ENCODE data around the gene INPP5K. TPM values are rescaled to one million over a fixed set of nuclear protein-coding genes. Genes with fewer than 3 reads are reported as not detected.

Gene INPP5K
- polyA plus RNA-seq, 1 donor from 2014 or later: 51.7 TPM

DNA sequence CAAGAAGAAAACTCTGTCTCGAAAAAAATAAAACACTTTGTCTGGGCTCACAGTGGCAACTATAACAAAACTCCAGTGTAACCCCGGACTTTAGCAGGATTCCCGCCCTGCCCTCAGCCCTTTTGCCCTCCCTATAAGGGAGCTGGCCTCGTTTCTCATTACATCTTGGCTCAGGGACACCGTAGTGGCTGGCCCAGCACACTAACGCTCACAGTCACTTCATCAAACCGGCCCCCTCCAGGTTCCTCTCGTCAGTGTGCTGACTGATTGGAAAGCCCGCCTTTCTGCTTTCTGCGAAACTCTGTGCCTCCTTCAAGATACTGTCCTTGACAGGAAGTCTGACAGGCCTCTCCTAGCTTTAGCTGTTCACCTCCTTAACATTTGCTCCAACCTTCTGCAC lies 12.7 kb downstream of the INPP5K start:
- Mint-ChIP-seq H3K4me1 (peaks cover 0 to 3% (median 0%) of the 10 kb centered on the region in 3 donors), H3K27me3 (no peaks in the 10 kb centered on the region), H3K9me3 (no peaks in the 10 kb centered on the region), H3K36me3 (peaks cover 2% of the 10 kb centered on the region), H3K27ac (no peak overlapping the region), H3K4me3 (no peak overlapping the region)

DNA sequence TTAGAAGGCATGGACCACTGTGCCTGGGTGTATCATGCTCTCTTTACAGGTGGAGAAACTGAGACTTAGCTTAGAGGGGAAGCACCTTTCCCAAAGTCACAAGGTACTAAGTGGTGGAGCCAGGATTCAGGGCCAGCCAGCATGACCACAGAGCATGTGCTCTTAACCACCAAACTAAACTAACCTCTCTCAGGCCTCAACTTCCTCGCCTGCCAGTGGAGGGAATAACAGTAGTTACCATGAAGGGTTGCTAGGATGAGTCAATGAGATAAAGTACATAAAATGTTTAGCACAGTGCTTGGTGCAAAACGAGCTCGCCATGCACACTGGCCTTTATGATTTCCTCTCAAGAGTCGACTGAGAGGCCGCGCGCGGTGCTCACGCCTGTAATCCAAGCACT lies 17.5 kb downstream of the INPP5K start:
- H3K27ac Mint-ChIP-seq: peak overlapping the region in 1 of 3 donors; percentile 73
- H3K36me3 Mint-ChIP-seq: no peaks in the 10 kb centered on the region
- no peaks in the 10 kb centered on the region for H3K9me3 Mint-ChIP-seq
- peaks cover 0 to 3% (median 0%) of the 10 kb centered on the region in 3 donors for H3K4me1 Mint-ChIP-seq
- no peaks in the 10 kb centered on the region for H3K27me3 Mint-ChIP-seq
- no peak overlapping the region for H3K4me3 Mint-ChIP-seq

DNA sequence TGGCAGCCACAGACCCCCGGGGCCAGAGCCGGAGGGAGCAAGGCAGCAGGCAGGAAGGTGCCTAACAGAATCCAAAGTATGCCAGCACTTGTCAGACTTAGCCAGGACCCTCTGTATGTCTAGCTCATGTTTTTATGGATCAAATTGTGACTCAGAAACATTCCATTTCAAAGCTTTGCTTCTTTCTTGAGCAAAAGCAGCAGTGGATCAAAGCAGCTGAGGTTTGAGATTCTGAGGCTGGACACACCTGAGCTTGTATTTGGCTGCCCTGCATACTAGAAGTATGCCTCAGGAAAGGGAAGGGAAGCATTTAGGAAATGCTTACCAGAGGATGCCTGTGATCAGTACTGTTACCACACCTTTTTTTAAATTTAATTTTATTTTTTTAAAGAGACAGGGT lies 18.2 kb downstream of the INPP5K start:
- H3K27me3 Mint-ChIP-seq: no peaks in the 10 kb centered on the region
- H3K27ac Mint-ChIP-seq: no peak overlapping the region
- no peaks in the 10 kb centered on the region for H3K9me3 Mint-ChIP-seq
- H3K4me3 Mint-ChIP-seq: no peak overlapping the region
- H3K4me1 Mint-ChIP-seq: peaks cover 1 to 4% (median 3%) of the 10 kb centered on the region in 3 donors
- no peaks in the 10 kb centered on the region for H3K36me3 Mint-ChIP-seq

DNA sequence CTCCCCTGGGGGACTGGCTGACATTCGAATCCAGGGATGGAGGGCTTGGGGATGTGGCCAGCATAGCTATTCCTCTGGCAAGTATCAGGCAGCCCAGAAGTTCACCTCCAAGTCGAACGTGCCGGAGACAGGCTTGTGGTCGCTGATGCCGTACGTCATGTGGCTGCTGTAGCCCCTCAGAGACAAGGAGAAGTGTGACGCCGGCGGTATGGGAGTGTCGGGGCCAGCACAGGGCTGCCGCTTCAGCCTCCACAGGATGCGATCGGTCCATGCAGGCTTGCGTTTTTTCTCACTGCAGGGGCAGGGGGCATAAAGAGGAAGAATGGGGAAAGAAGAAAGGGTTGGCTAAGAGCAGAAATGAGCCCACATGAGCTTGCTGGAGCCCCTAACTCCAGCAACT lies 18.6 kb downstream of the INPP5K start:
- Mint-ChIP-seq H3K27me3 (no peaks in the 10 kb centered on the region), H3K4me1 (peaks cover 1 to 5% (median 3%) of the 10 kb centered on the region in 3 donors), H3K4me3 (no peak overlapping the region), H3K9me3 (no peaks in the 10 kb centered on the region), H3K36me3 (no peaks in the 10 kb centered on the region), H3K27ac (no peak overlapping the region)

DNA sequence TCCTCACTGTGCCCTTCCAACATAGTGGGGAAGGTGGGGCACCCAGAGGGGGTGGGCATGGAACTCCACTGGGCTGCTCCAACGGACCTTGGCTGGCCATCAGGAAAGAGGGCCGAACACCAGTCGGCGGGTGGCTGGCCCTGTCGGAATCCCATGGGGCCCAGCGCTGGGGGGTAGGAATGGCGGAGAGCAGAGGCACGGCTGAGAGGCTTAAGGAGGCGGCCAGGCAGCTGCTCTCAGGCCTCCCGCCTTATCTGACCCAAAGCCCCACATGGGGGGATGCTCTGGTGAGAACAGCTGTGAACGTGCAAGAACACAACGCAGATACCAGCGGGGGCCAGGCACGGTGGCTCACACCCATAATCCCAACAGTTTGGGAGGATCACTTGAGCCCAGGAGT lies 19.5 kb downstream of the INPP5K start:
- peaks cover 3 to 5% (median 4%) of the 10 kb centered on the region in 3 donors for H3K4me1 Mint-ChIP-seq
- no peak overlapping the region for H3K27ac Mint-ChIP-seq
- H3K27me3 Mint-ChIP-seq: no peaks in the 10 kb centered on the region
- H3K36me3 Mint-ChIP-seq: no peaks in the 10 kb centered on the region
- no peaks in the 10 kb centered on the region for H3K9me3 Mint-ChIP-seq
- no peak overlapping the region for H3K4me3 Mint-ChIP-seq

DNA sequence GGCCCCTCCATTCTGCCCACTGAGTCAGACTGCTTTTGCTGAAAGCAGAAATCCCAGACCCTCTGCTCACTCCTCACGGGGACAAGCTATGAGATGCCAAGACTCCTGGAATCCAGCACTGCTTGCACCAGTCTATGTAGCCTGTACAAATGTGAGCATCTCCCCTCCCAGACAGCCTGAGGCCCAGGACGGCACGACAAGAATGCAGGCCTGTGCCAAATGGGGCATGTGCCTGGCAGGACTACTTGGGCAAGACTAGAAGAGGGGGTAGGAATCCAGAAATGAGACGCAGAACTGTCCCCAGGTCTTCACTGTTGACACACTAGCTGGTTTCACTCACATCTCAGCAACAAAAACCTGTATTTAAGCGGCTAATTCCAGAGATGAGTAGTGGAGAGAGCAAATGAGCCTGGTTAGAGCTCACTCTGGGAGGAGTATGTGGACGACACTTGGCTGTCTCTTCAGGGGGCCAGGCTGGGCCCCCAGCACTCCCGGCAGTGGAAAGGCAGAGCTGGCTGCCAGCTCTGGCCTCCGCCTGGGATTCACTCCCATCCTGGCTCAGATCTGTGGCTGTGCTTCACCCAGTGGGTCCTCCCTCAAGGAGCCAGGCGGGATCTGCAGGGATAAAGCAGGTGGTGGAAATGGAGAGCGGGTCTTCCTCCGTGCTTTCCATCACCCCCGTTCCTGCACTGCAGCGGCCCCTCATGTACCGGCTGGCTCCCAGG lies 21.0 kb downstream of the INPP5K start:
- no peaks in the 10 kb centered on the region for H3K36me3 Mint-ChIP-seq

DNA sequence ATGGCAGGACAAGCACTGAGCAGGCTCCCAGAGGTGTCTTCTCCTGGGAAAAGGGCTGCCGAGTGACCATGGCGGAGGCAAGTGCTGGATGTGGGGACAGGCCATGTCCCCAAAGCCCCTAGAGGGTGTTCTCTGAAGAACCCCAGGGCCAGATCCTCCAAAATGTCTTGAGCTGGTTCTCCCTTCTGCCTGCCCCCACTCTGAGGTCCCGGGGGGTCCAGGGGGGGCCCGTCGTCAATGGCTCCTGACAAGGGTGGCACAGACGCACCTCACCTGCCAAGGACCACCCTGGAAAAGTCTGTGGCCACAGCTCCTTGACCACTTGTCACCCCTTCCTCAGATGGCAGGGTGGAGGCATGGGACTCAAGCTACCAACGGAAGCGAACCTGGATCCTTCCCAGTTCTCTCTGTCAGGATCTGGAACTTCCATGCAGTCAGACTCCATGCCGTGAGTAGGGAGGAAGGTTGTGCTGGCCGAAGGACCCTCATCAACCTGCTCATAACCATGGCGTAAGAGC lies 21.6 kb downstream of the INPP5K start:
- Mint-ChIP-seq H3K4me3 (peak overlapping the region in 1 of 4 donors; percentile 80), H3K4me1 (peaks cover 7 to 10% (median 8%) of the 10 kb centered on the region in 3 donors), H3K27me3 (no peaks in the 10 kb centered on the region)

More for the DNA sequence above, 21.0 kb downstream of the INPP5K start:
- Mint-ChIP-seq H3K4me3 (no peak overlapping the region), H3K4me1 (peaks cover 5 to 8% (median 7%) of the 10 kb centered on the region in 3 donors), H3K27ac (peak overlapping the region in 1 of 3 donors; percentile 32), H3K9me3 (no peaks in the 10 kb centered on the region), H3K27me3 (no peaks in the 10 kb centered on the region)

DNA sequence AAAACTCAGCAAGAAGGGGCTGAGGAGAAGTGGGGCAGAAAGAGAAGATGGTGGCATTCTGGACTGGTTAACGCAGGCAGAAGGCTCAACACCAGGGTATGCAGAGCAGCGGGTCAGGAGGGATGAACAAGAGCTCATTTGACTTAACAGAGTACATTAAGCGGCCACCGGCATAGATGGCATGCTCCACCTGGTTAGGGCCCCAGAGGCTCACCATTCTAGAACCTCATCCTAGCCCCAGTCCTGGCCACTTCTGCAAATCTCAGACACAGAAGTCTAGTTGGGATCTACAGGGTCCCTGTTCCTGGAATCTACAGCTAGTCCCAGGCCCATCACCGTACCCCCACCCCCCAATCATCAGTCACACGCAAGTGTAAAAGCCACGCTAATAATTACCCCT lies 22.2 kb downstream of the INPP5K start:
- Mint-ChIP-seq H3K4me3 (peak overlapping the region in 2 of 4 donors; percentile 52 to 80), H3K27ac (peak overlapping the region in 1 of 3 donors; percentile 54), H3K9me3 (no peaks in the 10 kb centered on the region)

More for the DNA sequence above, 21.6 kb downstream of the INPP5K start:
- H3K9me3 Mint-ChIP-seq: no peaks in the 10 kb centered on the region
- H3K27ac Mint-ChIP-seq: peak overlapping the region in 1 of 3 donors; percentile 54
- H3K36me3 Mint-ChIP-seq: no peaks in the 10 kb centered on the region

DNA sequence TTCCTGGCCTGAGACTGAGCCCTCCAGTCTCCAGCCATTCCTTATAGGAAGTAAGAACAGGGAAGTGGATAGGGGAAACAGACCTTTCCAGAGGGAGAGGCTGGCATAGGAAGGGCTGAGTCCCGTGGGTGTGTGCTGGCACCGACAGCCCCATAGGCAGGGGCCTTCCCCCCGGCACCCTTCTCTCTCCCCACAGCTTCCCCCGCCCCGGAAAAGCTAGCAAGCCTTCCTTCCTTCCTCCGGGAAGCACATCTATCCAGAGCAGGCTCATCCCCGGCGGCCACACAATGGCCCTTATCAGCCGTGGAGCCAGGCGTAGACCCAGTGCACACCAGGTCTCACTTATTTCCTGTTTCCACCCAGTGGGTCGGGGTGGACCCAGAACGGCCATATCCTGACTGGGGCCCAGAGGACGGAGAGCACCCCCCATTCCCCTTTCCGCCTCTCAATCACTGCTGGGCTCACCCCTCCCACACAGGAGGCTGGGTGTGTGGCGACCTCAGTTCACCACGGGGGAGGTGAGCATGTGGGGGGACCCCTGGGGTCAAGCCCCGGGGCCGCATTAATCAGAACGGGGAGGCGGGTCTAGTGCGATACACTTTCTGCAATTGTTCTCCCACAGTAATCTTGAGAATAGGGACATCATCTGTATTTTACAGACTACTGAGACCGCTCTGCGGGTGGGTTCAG lies 23.0 kb downstream of the INPP5K start:
- Mint-ChIP-seq H3K9me3 (no peaks in the 10 kb centered on the region), H3K27ac (peak overlapping the region in 2 of 3 donors; percentile 63 to 83), H3K4me3 (peak overlapping the region in 3 of 4 donors; percentile 45 to 80 (median 61)), H3K27me3 (no peaks in the 10 kb centered on the region), H3K36me3 (peaks cover 2% of the 10 kb centered on the region), H3K4me1 (peaks cover 8 to 17% (median 9%) of the 10 kb centered on the region in 3 donors)

More for the DNA sequence above, 22.2 kb downstream of the INPP5K start:
- Mint-ChIP-seq H3K27me3 (no peaks in the 10 kb centered on the region), H3K4me1 (peaks cover 7 to 10% (median 8%) of the 10 kb centered on the region in 3 donors), H3K36me3 (peaks cover under 1% of the 10 kb centered on the region)

DNA sequence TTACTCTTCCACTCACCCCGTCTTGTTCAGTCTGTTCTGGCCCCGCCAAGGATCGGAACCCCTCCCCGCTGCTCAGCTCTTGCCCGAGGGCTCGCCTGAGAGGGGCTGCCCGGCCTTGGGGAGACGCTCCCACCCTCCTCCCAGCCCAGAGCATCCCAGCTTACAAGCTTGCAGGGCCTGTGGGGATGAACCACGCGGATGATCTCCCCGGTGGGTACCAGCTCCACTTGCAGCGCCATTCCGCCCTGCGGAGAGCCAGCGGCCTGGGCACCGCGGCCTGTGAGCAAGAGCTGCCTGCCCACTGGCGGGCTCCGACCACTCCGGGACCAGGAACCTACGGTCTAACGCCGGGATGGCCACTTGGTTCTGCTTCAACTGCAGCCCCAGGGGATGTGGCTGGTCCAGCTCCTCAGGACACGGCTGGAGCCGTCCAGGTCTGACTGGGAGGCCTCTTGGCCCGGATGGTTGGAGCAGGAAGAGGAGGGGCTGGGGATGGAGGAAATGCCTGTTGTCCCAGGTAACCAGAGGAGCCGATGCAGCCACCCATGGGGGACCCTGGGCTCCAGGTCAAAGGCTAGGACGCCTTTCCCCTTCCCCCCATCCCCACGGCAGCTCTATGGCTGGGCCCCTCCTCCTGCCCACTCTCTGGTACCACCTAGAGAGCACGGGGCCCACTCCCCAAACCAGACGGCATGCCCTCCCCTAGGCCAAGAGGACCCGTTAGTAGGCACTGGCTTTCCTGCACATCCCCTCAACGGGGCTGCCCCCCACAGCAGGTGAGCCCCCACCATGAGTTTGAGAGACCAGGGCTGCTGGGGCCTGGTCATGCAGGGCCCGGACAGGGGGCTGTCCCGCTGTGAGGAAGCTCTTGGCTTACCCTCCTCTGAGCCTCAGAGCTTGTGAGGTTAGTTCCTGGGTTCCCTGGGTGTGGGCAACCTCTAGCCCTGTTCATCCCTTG lies 23.9 kb downstream of the INPP5K start, which contains the start of gene MYO1C:
TSS of gene MYO1C (minus strand) at position 438 of the 958 bp plus-strand sequence. CDS start at position 239, 199 bp downstream.
- Mint-ChIP-seq H3K27me3 (no peaks in the 10 kb centered on the region), H3K4me3 (peak within 1 kb of the TSS; percentile 80 to 93 (median 88)), H3K4me1 (peaks cover 8 to 19% (median 9%) of the 10 kb centered on the region in 3 donors), H3K27ac (peak within 1 kb of the TSS in 2 of 3 donors; percentile 63 to 83), H3K9me3 (no peaks in the 10 kb centered on the region), H3K36me3 (peaks cover 2% of the 10 kb centered on the region)

DNA sequence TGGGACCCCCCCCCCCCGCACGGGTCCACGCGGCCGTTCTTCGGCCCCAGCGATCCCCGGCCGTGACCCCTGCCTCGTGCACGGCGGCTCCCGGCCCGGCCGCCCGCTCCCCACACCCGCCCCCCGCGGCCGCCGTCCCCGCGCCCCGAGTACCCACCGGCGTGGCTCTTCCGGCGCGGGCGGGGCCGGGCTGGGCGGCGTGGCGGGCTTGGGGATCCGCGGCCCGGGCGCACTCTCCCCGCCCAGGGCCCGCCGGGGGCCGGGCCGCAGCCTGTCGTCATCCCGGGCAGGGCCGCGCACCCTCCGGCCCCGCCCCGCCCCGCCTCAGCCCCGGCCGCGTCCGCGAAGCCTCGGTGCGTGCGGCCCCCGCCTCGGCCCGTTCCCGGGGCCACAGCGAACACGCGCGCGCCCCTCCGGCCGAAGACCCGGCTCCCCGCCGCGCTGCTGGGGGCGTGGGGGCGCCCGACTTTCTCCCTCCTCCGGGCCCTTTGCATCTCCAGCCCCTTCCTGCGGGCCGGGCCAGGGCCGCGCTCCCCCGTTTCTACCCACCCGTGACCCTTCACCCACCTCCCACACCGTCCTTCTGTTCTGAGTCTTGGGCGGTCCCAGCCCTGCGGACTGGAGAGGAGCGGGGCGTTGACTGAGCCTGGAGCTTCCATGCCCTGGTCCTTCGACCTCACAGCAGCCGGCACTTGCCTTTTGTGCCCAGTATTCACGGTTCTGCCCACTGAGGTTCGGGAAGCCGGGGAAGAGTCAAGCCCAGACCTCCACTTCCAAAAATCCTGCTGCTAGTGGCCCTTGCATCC lies 24.8 kb downstream of the INPP5K start:
- Mint-ChIP-seq H3K36me3 (peaks cover 2% of the 10 kb centered on the region), H3K9me3 (no peaks in the 10 kb centered on the region), H3K4me1 (peaks cover 13 to 19% (median 13%) of the 10 kb centered on the region in 3 donors), H3K27ac (peak overlapping the region in 1 of 3 donors; percentile 78), H3K27me3 (no peaks in the 10 kb centered on the region), H3K4me3 (peak overlapping the region; percentile 80 to 93 (median 88))

DNA sequence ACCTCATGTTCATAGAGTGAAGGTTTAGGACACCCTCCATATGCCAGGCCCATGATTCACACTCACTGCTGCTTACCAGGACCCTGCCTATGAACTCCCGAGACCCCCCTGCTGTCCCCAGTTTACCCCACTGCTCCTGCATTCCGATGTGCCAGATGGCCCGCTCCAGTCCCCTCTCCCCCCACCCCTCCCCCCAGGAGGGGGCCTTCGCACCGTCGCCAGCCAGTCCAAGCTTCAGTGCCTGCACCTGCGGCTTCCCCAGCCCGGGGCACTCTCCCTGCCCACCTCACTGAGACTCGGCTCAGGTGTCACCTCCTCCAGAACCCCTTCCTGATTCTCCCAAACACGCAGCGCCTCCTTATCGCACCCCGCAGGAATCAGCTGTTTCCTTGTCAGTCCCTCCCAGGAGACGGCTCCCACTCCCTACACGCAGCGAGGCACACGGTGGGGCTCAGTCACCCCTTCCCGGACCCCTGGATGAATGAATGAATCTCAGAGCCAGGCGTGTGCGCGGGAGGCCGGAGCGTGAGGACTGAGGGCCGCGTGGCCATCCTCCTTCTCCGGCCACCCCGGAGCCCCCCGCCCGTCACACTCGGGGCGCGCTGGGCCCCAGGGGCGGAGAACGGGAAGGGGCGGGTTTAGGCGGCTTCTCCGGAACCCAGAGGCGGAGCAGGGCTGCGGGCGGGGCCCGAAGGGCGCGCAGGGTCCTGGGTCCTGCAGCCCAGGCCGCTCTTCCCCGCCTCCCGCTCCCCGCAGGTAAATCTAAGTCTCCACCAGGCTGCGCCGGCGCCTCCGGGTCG lies 25.6 kb downstream of the INPP5K start:
- Mint-ChIP-seq H3K36me3 (peaks cover 2% of the 10 kb centered on the region), H3K9me3 (no peaks in the 10 kb centered on the region), H3K4me3 (peak overlapping the region; percentile 75 to 93 (median 86)), H3K27me3 (no peaks in the 10 kb centered on the region), H3K4me1 (peaks cover 13 to 19% (median 14%) of the 10 kb centered on the region in 3 donors), H3K27ac (peak overlapping the region; percentile 81 to 87 (median 86))

DNA sequence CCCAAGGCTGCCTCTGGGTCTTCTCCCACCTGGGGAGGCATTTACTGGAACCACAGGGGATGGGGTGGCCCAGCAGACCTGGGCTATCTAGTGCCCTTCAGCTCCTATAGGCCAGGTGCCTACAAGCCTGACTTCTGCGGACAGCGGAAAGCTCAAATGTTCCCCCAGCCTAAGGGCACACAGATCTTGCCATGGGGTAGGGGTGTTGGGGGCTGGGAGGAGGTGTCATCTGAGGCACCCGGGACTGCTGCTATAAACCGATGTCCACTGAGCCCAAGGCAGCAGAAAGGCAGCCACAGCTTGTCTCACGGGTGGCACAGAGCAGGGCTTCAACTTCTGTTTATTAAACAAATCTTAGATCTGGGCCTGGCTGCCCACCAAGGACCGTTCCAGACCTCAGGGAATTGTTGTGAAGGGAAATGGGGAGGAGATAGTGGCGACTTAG lies 27.6 kb downstream of the INPP5K start:
- H3K36me3 Mint-ChIP-seq: peaks cover 2% of the 10 kb centered on the region
- no peaks in the 10 kb centered on the region for H3K27me3 Mint-ChIP-seq
- peak overlapping the region; percentile 87 to 95 (median 88) for H3K27ac Mint-ChIP-seq
- peak overlapping the region; percentile 68 to 93 (median 78) for H3K4me3 Mint-ChIP-seq
- no peaks in the 10 kb centered on the region for H3K9me3 Mint-ChIP-seq
- peaks cover 16 to 19% (median 17%) of the 10 kb centered on the region in 3 donors for H3K4me1 Mint-ChIP-seq
